Cortex of kidney (tissue), 1 donor: ENCODE measurements around the gene ECSCR.

ENCODE experiments used
- DNase-seq: peaks from one replicate; lab custom pipeline; 2025; lab: John Stamatoyannopoulos, UW

Gene ECSCR

GRCh38 chr5:139473565-139473964 is 11.0 kb upstream of the ECSCR start:
- DNase-seq = no peak

GRCh38 chr5:139473105-139473504 is 10.6 kb upstream of the ECSCR start:
- DNase-seq = no peak

GRCh38 chr5:139472386-139473030 is 10.0 kb upstream of the ECSCR start:
- no peak for DNase-seq

GRCh38 chr5:139470821-139471300 is 8.3 kb upstream of the ECSCR start, which contains the start of gene SMIM33:
Gene SMIM33, plus strand, starts transcription at chr5:139471004. Its CDS starts 118 bp downstream, at chr5:139471122.
- no peak for DNase-seq

GRCh38 chr5:139468421-139468931 is 5.9 kb upstream of the ECSCR start:
- no peak for DNase-seq

GRCh38 chr5:139461698-139462097 is 845 bp downstream of the ECSCR start:
- no peak for DNase-seq

- no peak for DNase-seq
These were observed 1.4 kb downstream of the ECSCR start for GRCh38 chr5:139461176-139461575.

- no peak for DNase-seq
These were observed 2.1 kb downstream of the ECSCR start for GRCh38 chr5:139460455-139460854.

- no peak for DNase-seq
These were observed 3.0 kb downstream of the ECSCR start for GRCh38 chr5:139459451-139459934.

- DNase-seq = no peak
These were observed 3.7 kb downstream of the ECSCR start for GRCh38 chr5:139458580-139459407.

- no peak for DNase-seq
These were observed 4.8 kb downstream of the ECSCR start for GRCh38 chr5:139457653-139458306.

- DNase-seq = no peak
These were observed 5.3 kb downstream of the ECSCR start for GRCh38 chr5:139457241-139457640.

- no peak for DNase-seq
These were observed 5.8 kb downstream of the ECSCR start for GRCh38 chr5:139456776-139457175.

GRCh38 chr5:139454568-139455290 is 7.8 kb downstream of the ECSCR start:
- no peak for DNase-seq

GRCh38 chr5:139453683-139454567 is 8.6 kb downstream of the ECSCR start:
- no peak for DNase-seq

GRCh38 chr5:139451878-139452660 is 10.5 kb downstream of the ECSCR start:
- no peak for DNase-seq

- DNase-seq = no peak
These were observed 11.4 kb downstream of the ECSCR start for GRCh38 chr5:139451176-139451575.

GRCh38 chr5:139446956-139447779 is 15.4 kb downstream of the ECSCR start:
- no peak for DNase-seq
